Calu3 (cell line): ENCODE data around the gene ARHGAP26. TPM values are rescaled to one million over a fixed set of nuclear protein-coding genes. Genes with fewer than 3 reads are reported as not detected.

Experiments
- BruUV-seq: library from RNA; stranded (reverse); fragments of 400-500 nt; replicated peaks from 2 replicates; lab custom pipeline; 2021; lab: Mats Ljungman, UMichigan
- CTCF ChIA-PET: fragments of 300-600 bp; sonication (Branson Sonifier 250); formaldehyde crosslinking; loops from one replicate; lab custom pipeline; 2022; ENCODE audit warnings: antibody characterized with exemption; lab: Charles Lee
- DNase-seq: peaks from one replicate; pipeline ENCODE4 v3.0.0; 2022
- H3K27ac Mint-ChIP-seq: one replicate; pipeline ENCODE4 v1.8.0; 2022; ENCODE audit warnings: mixed read lengths; ENCODE audit not compliant: unreplicated experiment
- H3K27me3 Mint-ChIP-seq: one replicate; pipeline ENCODE4 v1.8.0; 2022; ENCODE audit warnings: mixed read lengths; ENCODE audit not compliant: unreplicated experiment
- H3K36me3 Mint-ChIP-seq: one replicate; pipeline ENCODE4 v1.8.0; 2022; ENCODE audit warnings: mild to moderate bottlenecking, moderate library complexity, mixed read lengths; ENCODE audit not compliant: insufficient read depth, unreplicated experiment
- H3K4me1 Mint-ChIP-seq: one replicate; pipeline ENCODE4 v1.8.0; 2022; ENCODE audit warnings: mild to moderate bottlenecking, low read depth, mixed read lengths; ENCODE audit not compliant: unreplicated experiment
- H3K4me3 Mint-ChIP-seq: one replicate; pipeline ENCODE4 v1.8.0; 2022; ENCODE audit warnings: mild to moderate bottlenecking, low read depth, moderate library complexity, mixed read lengths; ENCODE audit not compliant: unreplicated experiment
- H3K9me3 Mint-ChIP-seq: one replicate; pipeline ENCODE4 v1.8.0; 2022; ENCODE audit warnings: low read depth, mixed read lengths; ENCODE audit not compliant: unreplicated experiment
- CTCF ChIP-seq: fragments of 200-600 bp; IDR thresholded peaks from one replicate; pipeline ENCODE4 v1.8.0; 2022; ENCODE audit warnings: antibody characterized with exemption; ENCODE audit not compliant: unreplicated experiment
- intact Hi-C: fragments of 100-400 bp; cut with micrococcal nuclease; formaldehyde crosslinking; loops from one replicate; pipeline ENCODE4 v1.10.0; 2022; ENCODE audit not compliant: unreplicated experiment
- total RNA-seq: library from RNA; stranded (reverse); gene quantifications from 2 replicates; pipeline ENCODE4 v1.2.3, GENCODE V29; 2022

ARHGAP26 gene
- total RNA-seq, 1 experiment from 2014 or later, result 118 TPM

GRCh38 chr5:143213851-143214363 is 443.7 kb downstream of the ARHGAP26 start:
- H3K9me3 Mint-ChIP-seq, result no peaks in the 10 kb centered on the region
- no peak for TF ChIP-seq CTCF
- H3K4me3 Mint-ChIP-seq, result no peak overlapping the region

GRCh38 chr5:143214458-143214857 is 444.3 kb downstream of the ARHGAP26 start:
- H3K9me3 Mint-ChIP-seq, result no peaks in the 10 kb centered on the region
- H3K36me3 Mint-ChIP-seq, result peaks cover 41% of the 10 kb centered on the region
- H3K4me3 Mint-ChIP-seq, result no peak overlapping the region
- H3K27me3 Mint-ChIP-seq, result no peaks in the 10 kb centered on the region
- no TSS peak for BruUV-seq
- CTCF ChIA-PET, result no interaction called here
- TF ChIP-seq CTCF, result no peak
- H3K4me1 Mint-ChIP-seq, result peaks cover 34% of the 10 kb centered on the region
- no peak for DNase-seq
- intact Hi-C loops, result no loop called here
- H3K27ac Mint-ChIP-seq, result no peak overlapping the region

More at GRCh38 chr5:143213851-143214363, 443.7 kb downstream of the ARHGAP26 start:
- no TSS peak for BruUV-seq
- intact Hi-C loops, result no loop called here
- H3K36me3 Mint-ChIP-seq, result peaks cover 45% of the 10 kb centered on the region
- H3K4me1 Mint-ChIP-seq, result peaks cover 28% of the 10 kb centered on the region
- H3K27me3 Mint-ChIP-seq, result no peaks in the 10 kb centered on the region
- DNase-seq, result no peak
- CTCF ChIA-PET, result no interaction called here
- no peak overlapping the region for H3K27ac Mint-ChIP-seq

- peaks cover 36% of the 10 kb centered on the region for H3K4me1 Mint-ChIP-seq
These were observed 444.7 kb downstream of the ARHGAP26 start for GRCh38 chr5:143214890-143215289.

GRCh38 chr5:143215690-143216089 is 445.5 kb downstream of the ARHGAP26 start:
- Mint-ChIP-seq H3K4me3 (no peak overlapping the region), H3K27me3 (no peaks in the 10 kb centered on the region), H3K9me3 (no peaks in the 10 kb centered on the region), H3K4me1 (peaks cover 36% of the 10 kb centered on the region), H3K36me3 (peaks cover 32% of the 10 kb centered on the region), H3K27ac (no peak overlapping the region)
- CTCF ChIA-PET, result no interaction called here
- no peak for TF ChIP-seq CTCF
- no TSS peak for BruUV-seq
- intact Hi-C loops, result no loop called here
- no peak for DNase-seq

More at GRCh38 chr5:143214890-143215289, 444.7 kb downstream of the ARHGAP26 start:
- CTCF ChIA-PET, result no interaction called here
- H3K9me3 Mint-ChIP-seq, result no peaks in the 10 kb centered on the region
- no peak overlapping the region for H3K4me3 Mint-ChIP-seq
- no peaks in the 10 kb centered on the region for H3K27me3 Mint-ChIP-seq
- intact Hi-C loops, result no loop called here
- BruUV-seq, result no TSS peak
- DNase-seq, result no peak
- no peak for TF ChIP-seq CTCF
- H3K36me3 Mint-ChIP-seq, result peaks cover 40% of the 10 kb centered on the region
- no peak overlapping the region for H3K27ac Mint-ChIP-seq
